HS-27A (cell line): Measurements from ENCODE around the gene INS.

ENCODE experiments used
- DNase-seq: peaks from one replicate; pipeline ENCODE4 v3.0.0-alpha.2; 2012; ENCODE audit warnings: low read depth, missing footprints

The INS gene

GRCh38 chr11:2160736-2161259, at the start of gene INS:
TSS of gene INS (minus strand) at chr11:2161209. CDS start at chr11:2160971, 238 bp downstream.
- no peak for DNase-seq

- DNase-seq: no peak
Observed at GRCh38 chr11:2210366-2211112, 49.5 kb upstream of the INS start.

- no peak for DNase-seq
Observed at GRCh38 chr11:2209900-2210321, 48.9 kb upstream of the INS start.

GRCh38 chr11:2209370-2209801, 48.4 kb upstream of the INS start:
- DNase-seq: no peak

- no peak for DNase-seq
Observed at GRCh38 chr11:2208691-2209369, 47.8 kb upstream of the INS start.

GRCh38 chr11:2207773-2208621, 47.0 kb upstream of the INS start:
- no peak for DNase-seq

GRCh38 chr11:2207212-2207611, 46.2 kb upstream of the INS start:
- DNase-seq: no peak

- no peak for DNase-seq
Observed at GRCh38 chr11:2205981-2206690, 45.1 kb upstream of the INS start.

- DNase-seq: no peak
Observed at GRCh38 chr11:2205214-2205720, 44.3 kb upstream of the INS start.

GRCh38 chr11:2204361-2205213, 43.6 kb upstream of the INS start:
- no peak for DNase-seq

- DNase-seq: no peak
Observed at GRCh38 chr11:2203440-2204259, 42.6 kb upstream of the INS start.

GRCh38 chr11:2202900-2203439, 42.0 kb upstream of the INS start:
- no peak for DNase-seq

- no peak for DNase-seq
Observed at GRCh38 chr11:2202071-2202899, 41.3 kb upstream of the INS start.

GRCh38 chr11:2201542-2201941, 40.5 kb upstream of the INS start:
- DNase-seq: no peak

- no peak for DNase-seq
Observed at GRCh38 chr11:2200957-2201519, 40.0 kb upstream of the INS start.

- no peak for DNase-seq
Observed at GRCh38 chr11:2200536-2200935, 39.5 kb upstream of the INS start.

GRCh38 chr11:2199466-2200341, 38.7 kb upstream of the INS start:
- no peak for DNase-seq
